Hepatocyte (in vitro differentiated cells): Measurements from ENCODE around the gene CDRT4. TPM values are rescaled to one million over a fixed set of nuclear protein-coding genes. Genes with fewer than 3 reads are reported as not detected.

Experiments used
- DNase-seq: peaks from one replicate; pipeline ENCODE4 v3.0.0-alpha.2; 2016; ENCODE audit warnings: low spot score
- H2AFZ ChIP-seq: fragments of 200-600 bp; sonication (generic); 2 replicates; pipeline ENCODE4 v1.6.0; 2016; ENCODE audit warnings: antibody characterized with exemption, mild to moderate bottlenecking
- H3K27ac ChIP-seq: fragments of 200-600 bp; sonication (generic); 2 replicates; pipeline ENCODE4 v1.5.1; 2016; ENCODE audit warnings: mild to moderate bottlenecking
- H3K27me3 ChIP-seq: fragments of 200-600 bp; sonication (generic); 2 replicates; pipeline ENCODE4 v1.6.1; 2016
- H3K36me3 ChIP-seq: fragments of 200-600 bp; sonication (generic); replicated peaks from 2 replicates; pipeline ENCODE4 v1.5.1; 2016; ENCODE audit warnings: low read depth; ENCODE audit not compliant: insufficient read depth
- H3K4me1 ChIP-seq: fragments of 200-600 bp; sonication (generic); 2 replicates; pipeline ENCODE4 v1.5.1; 2016; ENCODE audit warnings: mild to moderate bottlenecking, moderate library complexity; ENCODE audit not compliant: insufficient read depth
- H3K4me2 ChIP-seq: fragments of 200-600 bp; sonication (generic); 2 replicates; pipeline ENCODE4 v1.6.0; 2016
- H3K4me3 ChIP-seq: fragments of 200-600 bp; sonication (generic); 2 replicates; pipeline ENCODE4 v1.5.1; 2016; ENCODE audit warnings: mild to moderate bottlenecking
- H3K79me2 ChIP-seq: fragments of 200-600 bp; sonication (generic); 2 replicates; pipeline ENCODE4 v1.6.0; 2017; ENCODE audit warnings: mild to moderate bottlenecking
- H3K9me2 ChIP-seq: fragments of 200-600 bp; sonication (generic); replicated peaks from 2 replicates; pipeline ENCODE4 v1.6.0; 2017; ENCODE audit warnings: mild to moderate bottlenecking; ENCODE audit not compliant: insufficient read depth
- H3K9me3 ChIP-seq: fragments of 200-600 bp; sonication (generic); 2 replicates; pipeline ENCODE4 v1.5.1; 2016; ENCODE audit warnings: low read depth, mild to moderate bottlenecking
- H4K20me1 ChIP-seq: fragments of 200-600 bp; sonication (generic); 2 replicates; pipeline ENCODE4 v1.6.0; 2016; ENCODE audit warnings: mild to moderate bottlenecking; ENCODE audit not compliant: insufficient read depth, poor library complexity, severe bottlenecking
- EZH2 ChIP-seq: fragments of 200-600 bp; sonication (generic); IDR thresholded peaks from 2 replicates; pipeline ENCODE4 v1.6.1; 2016; ENCODE audit warnings: antibody characterized with exemption, mild to moderate bottlenecking, borderline replicate concordance
- EZH2phosphoT487 ChIP-seq: fragments of 200-600 bp; sonication (generic); IDR thresholded peaks from one replicate; pipeline ENCODE4 v1.6.1; 2018; ENCODE audit warnings: antibody characterized with exemption, mild to moderate bottlenecking, low read depth, moderate library complexity; ENCODE audit not compliant: unreplicated experiment, severe bottlenecking
- whole genome bisulfite sequencing: methylation state at CpG from one replicate; pipeline ENCODE4 v1.1.6; 2016; ENCODE audit warnings: low lambda C conversion rate; ENCODE audit errors: missing lambda C conversion rate; 5-methylcytosine and 5-hydroxymethylcytosine counted together
- polyA plus RNA-seq: library from polyadenylated mRNA; unstranded; fragments of >200 nt; fragmentation: Nextera tagmentation; extraction: Ambion mirVana; gene quantifications from 2 replicates; pipeline ENCODE4 v1.2.1, GENCODE V29; 2016
- total RNA-seq: library from RNA; depleted of rRNA; stranded (reverse); fragments of >200 nt; gene quantifications from 2 replicates; pipeline ENCODE4 v1.2.3, GENCODE V29; 2014
- TF ChIP-seq, protein P1 (sequence below): fragments of 200-600 bp; sonication (generic); IDR thresholded peaks from 2 replicates; pipeline ENCODE4 v1.5.1; 2016; ENCODE audit warnings: antibody characterized with exemption, mild to moderate bottlenecking; ENCODE audit not compliant: poor library complexity

The CDRT4 gene
- total and polyA plus RNA-seq, 2 experiments from 2014 or later = 2.7 to 9.6 TPM

DNA sequence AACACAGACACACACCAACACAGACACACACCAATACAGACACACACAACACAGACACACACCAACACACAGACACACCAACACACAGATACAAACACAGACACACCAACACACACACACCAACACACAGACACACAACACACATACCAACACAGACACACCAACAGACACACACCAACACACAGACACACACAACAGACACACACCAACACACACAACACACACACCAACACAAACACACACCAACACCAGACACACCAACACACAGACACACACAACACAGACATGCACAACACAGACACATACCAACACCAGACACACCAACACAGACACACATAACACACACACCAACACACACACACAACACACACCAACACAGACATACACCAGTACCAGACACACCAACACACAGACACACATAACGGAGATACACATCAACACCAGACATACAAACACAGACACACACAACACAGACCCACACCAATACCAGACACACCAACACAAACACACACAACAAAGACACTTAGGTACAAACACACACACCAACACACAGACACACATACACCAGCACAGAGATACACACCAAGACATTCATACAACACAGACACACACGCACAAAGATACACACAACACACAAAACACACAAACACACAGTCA, 2.2 kb downstream of the CDRT4 start:
- Histone ChIP-seq H3K4me2 (no peak overlapping the region), H2AFZ (no peak overlapping the region), H3K36me3 (no peaks in the 10 kb centered on the region), H3K79me2 (no peaks in the 10 kb centered on the region), H3K27me3 (no peaks in the 10 kb centered on the region), H3K9me3 (no peaks in the 10 kb centered on the region), H3K27ac (no peak overlapping the region), H3K9me2 (no peaks in the 10 kb centered on the region), H4K20me1 (no peaks in the 10 kb centered on the region), H3K4me3 (no peak overlapping the region), H3K4me1 (peaks cover 25% of the 10 kb centered on the region)
- TF ChIP-seq EZH2phosphoT487 (no peak), EZH2 (no peak)
- TF ChIP-seq, protein P1, sequence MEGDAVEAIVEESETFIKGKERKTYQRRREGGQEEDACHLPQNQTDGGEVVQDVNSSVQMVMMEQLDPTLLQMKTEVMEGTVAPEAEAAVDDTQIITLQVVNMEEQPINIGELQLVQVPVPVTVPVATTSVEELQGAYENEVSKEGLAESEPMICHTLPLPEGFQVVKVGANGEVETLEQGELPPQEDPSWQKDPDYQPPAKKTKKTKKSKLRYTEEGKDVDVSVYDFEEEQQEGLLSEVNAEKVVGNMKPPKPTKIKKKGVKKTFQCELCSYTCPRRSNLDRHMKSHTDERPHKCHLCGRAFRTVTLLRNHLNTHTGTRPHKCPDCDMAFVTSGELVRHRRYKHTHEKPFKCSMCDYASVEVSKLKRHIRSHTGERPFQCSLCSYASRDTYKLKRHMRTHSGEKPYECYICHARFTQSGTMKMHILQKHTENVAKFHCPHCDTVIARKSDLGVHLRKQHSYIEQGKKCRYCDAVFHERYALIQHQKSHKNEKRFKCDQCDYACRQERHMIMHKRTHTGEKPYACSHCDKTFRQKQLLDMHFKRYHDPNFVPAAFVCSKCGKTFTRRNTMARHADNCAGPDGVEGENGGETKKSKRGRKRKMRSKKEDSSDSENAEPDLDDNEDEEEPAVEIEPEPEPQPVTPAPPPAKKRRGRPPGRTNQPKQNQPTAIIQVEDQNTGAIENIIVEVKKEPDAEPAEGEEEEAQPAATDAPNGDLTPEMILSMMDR = no peak
- 100% methylated on average over 2 of the region's 2 CpGs for WGBS
- no peak for DNase-seq

DNA sequence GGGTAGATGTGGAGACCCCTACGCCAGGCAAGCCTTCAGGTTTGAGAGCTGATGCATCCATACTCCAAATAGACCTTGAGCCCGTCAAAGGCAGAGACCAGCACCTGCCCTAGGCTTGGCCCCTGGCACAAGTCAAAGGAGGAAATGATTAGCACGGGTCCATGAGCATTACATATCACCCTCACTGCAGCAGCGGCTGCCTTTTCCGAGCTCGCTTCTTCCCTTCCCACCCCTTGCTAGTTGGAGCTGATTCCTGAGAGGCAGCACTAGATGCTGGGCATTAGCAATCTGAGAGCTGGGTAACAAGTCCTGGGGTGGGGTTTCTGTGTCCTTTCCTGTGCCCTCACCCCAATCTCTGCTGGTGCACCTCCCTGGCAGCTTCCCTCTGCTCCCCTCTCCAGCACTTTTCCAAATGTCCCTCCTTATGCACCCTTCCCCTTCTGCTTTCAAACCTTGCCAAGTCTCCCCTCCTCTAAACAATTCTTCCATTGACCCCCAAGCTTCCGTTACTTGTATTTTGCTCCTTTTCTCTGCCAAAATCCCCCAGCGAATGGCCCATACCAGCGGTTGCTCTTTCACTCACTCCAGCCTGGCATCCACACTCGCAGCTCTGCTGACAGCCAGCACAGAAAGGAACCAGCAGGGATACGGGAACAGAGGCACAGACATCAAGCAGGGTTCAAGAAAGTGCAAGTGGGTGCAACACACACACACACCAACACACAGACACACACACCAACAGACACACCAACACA, 3.0 kb downstream of the CDRT4 start:
- H3K4me3 ChIP-seq = no peak overlapping the region
- no peaks in the 10 kb centered on the region for H3K9me2 ChIP-seq
- H2AFZ ChIP-seq = no peak overlapping the region
- no peaks in the 10 kb centered on the region for H3K9me3 ChIP-seq
- TF ChIP-seq EZH2phosphoT487 (no peak), EZH2 (no peak)
- TF ChIP-seq, protein P1 = no peak
- H3K27me3 ChIP-seq = no peaks in the 10 kb centered on the region
- no peaks in the 10 kb centered on the region for H4K20me1 ChIP-seq
- peaks cover 25% of the 10 kb centered on the region for H3K4me1 ChIP-seq
- WGBS = 75% methylated on average over 11 of the region's 11 CpGs
- H3K36me3 ChIP-seq = no peaks in the 10 kb centered on the region
- DNase-seq = no peak
- H3K4me2 ChIP-seq = no peak overlapping the region
- H3K79me2 ChIP-seq = no peaks in the 10 kb centered on the region
- H3K27ac ChIP-seq = peak overlapping the region; percentile 46

DNA sequence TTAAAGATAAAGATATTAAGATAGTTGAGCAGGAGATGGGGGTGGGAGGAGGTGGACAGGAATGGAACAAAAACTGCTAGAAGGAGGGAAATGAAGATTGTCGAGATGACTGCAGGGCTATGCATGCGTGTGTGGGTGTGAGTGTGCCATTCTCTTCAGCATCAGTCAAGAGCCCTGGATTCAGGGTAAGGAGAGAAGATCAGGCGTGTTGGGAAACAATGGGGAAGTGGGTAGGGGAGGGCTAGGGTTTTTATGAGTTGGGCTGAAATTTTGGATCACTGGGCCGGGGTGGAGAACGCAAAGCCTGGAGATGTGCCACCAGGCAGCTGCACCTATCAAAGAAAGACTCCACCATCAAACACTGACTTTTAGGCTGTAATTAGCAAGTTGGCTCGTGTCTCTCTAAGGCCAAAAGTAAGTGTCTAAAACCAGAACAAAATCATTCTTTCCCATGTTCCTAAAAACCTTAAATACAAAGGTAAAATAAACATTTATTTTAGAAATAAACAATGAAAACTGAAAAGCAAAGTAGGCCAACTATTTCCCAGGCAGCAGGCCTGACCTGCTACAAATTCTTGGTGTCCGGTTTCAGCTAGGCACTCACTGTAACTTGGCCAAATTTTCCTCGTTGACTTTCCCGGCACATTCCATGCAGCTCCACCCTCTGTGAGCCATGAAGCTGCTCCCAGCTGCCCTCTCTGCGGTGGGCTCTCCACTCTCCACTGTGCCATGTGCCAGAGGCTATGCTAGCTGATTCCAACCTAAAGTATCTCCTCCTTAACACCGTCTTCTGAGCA, 4.2 kb downstream of the CDRT4 start:
- Histone ChIP-seq H3K9me2 (no peaks in the 10 kb centered on the region), H3K4me3 (no peak overlapping the region), H3K9me3 (no peaks in the 10 kb centered on the region), H3K79me2 (no peaks in the 10 kb centered on the region), H4K20me1 (no peaks in the 10 kb centered on the region), H3K4me1 (peaks cover 21% of the 10 kb centered on the region), H3K4me2 (no peak overlapping the region), H2AFZ (no peak overlapping the region), H3K27me3 (no peaks in the 10 kb centered on the region), H3K27ac (peak overlapping the region; percentile 46), H3K36me3 (no peaks in the 10 kb centered on the region)
- 49% methylated on average over 11 of the region's 11 CpGs for WGBS
- no peak for TF ChIP-seq EZH2
- TF ChIP-seq, protein P1 = no peak
- TF ChIP-seq EZH2phosphoT487 = no peak
- DNase-seq = peak; percentile 44
